ENCODE data around the gene CDHR3. TPM values are rescaled to one million over a fixed set of nuclear protein-coding genes. Genes with fewer than 3 reads are reported as not detected.

CDHR3 gene
- total RNA-seq, 1 experiment from 2014 or later, result 9.2 TPM

DNA sequence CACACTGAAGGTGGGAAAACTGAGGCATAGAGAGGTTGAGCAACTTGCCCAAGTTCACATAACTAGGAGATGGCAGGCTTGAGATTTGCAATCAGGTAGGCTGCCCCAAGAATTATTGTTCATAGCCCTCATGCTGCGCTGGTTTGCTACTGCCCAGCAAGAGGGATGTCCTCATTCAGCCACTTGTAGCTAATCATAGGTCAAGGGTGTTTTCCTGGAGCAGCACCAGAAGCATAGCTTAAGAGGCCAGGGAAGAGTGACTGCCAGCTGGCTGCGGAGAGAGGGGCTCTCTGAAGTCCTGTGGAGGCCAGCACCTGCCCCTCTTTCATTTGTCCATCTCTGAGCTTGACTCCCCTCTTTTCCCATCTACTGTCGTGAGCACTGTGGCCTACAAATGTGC lies 15.0 kb downstream of the CDHR3 start:
- TF ChIP-seq, protein P1, sequence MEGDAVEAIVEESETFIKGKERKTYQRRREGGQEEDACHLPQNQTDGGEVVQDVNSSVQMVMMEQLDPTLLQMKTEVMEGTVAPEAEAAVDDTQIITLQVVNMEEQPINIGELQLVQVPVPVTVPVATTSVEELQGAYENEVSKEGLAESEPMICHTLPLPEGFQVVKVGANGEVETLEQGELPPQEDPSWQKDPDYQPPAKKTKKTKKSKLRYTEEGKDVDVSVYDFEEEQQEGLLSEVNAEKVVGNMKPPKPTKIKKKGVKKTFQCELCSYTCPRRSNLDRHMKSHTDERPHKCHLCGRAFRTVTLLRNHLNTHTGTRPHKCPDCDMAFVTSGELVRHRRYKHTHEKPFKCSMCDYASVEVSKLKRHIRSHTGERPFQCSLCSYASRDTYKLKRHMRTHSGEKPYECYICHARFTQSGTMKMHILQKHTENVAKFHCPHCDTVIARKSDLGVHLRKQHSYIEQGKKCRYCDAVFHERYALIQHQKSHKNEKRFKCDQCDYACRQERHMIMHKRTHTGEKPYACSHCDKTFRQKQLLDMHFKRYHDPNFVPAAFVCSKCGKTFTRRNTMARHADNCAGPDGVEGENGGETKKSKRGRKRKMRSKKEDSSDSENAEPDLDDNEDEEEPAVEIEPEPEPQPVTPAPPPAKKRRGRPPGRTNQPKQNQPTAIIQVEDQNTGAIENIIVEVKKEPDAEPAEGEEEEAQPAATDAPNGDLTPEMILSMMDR (IDR thresholded peaks at IDR 0.05; ENCODE audit: insufficient read depth in 1 of 2, low read depth in 1 of 2, low read length in 1 of 2, severe bottlenecking in 1 of 2, unreplicated experiment in 1 of 2), result no peak
- Histone ChIP-seq H3K4me1 (no peaks in the 10 kb centered on the region), H3K9me3 (no peaks in the 10 kb centered on the region), H3K27me3 (replicated peaks; ENCODE audit: control insufficient read depth, insufficient read depth, low read length) (no peaks in the 10 kb centered on the region), H3K4me3 (ENCODE audit: low read depth, low read length) (no peak overlapping the region), H3K36me3 (ENCODE audit: control insufficient read depth, insufficient read depth, low read length) (no peaks in the 10 kb centered on the region)
- ChIA-PET POLR2A (no interaction called here), CTCF (no interaction called here)
- Mint-ChIP-seq H3K9me3 (ENCODE audit: unreplicated experiment) (no peaks in the 10 kb centered on the region), H3K36me3 (ENCODE audit: insufficient read depth, unreplicated experiment) (no peaks in the 10 kb centered on the region), H3K4me3 (ENCODE audit: unreplicated experiment) (no peak overlapping the region), H3K4me1 (ENCODE audit: low read depth, unreplicated experiment) (peaks cover 13% of the 10 kb centered on the region), H3K27me3 (ENCODE audit: insufficient read depth, unreplicated experiment) (no peaks in the 10 kb centered on the region), H3K27ac (ENCODE audit: unreplicated experiment) (no peak overlapping the region)
- no TSS peak for BruUV-seq (replicated peaks)
- intact Hi-C loops (cut with micrococcal nuclease; ENCODE audit: unreplicated experiment), result loop anchor here (5.0 kb wide), 1 partner anchor 36 kb away; no protein-coding TSS in a partner anchor
- DNase-seq, result no peak

DNA sequence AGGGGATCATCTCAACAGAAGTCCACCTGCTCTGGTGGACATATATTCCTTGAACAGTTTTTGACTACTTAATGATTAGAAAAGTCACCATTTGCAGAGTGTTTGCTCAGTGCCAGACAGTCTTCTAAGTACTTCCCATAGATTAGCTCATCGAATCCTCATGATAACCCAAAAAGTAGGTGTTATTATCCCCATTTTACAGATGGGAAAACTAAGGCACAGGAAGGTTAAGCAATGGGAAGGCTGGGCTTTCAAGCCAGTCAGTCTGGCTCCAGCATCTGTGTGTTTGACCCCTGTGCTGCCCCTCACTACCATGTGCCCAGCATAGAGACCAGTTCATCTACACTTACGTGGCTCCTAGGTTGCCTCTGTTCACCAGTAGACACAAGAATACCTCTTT lies 15.9 kb downstream of the CDHR3 start:
- H3K9me3 Mint-ChIP-seq (ENCODE audit: unreplicated experiment), result no peaks in the 10 kb centered on the region
- peaks cover 13% of the 10 kb centered on the region for H3K4me1 Mint-ChIP-seq (ENCODE audit: low read depth, unreplicated experiment)
- no peaks in the 10 kb centered on the region for H3K36me3 Mint-ChIP-seq (ENCODE audit: insufficient read depth, unreplicated experiment)
- intact Hi-C loops (cut with micrococcal nuclease; ENCODE audit: unreplicated experiment), result loop anchor here (5.0 kb wide), 1 partner anchor 37 kb away; no protein-coding TSS in a partner anchor
- no TSS peak for BruUV-seq (replicated peaks)
- Histone ChIP-seq H3K36me3 (ENCODE audit: control insufficient read depth, insufficient read depth, low read length) (no peaks in the 10 kb centered on the region), H3K27me3 (replicated peaks; ENCODE audit: control insufficient read depth, insufficient read depth, low read length) (no peaks in the 10 kb centered on the region), H3K4me1 (no peaks in the 10 kb centered on the region), H3K9me3 (no peaks in the 10 kb centered on the region), H3K4me3 (ENCODE audit: low read depth, low read length) (no peak overlapping the region)
- H3K4me3 Mint-ChIP-seq (ENCODE audit: unreplicated experiment), result no peak overlapping the region
- no peaks in the 10 kb centered on the region for H3K27me3 Mint-ChIP-seq (ENCODE audit: insufficient read depth, unreplicated experiment)
- TF ChIP-seq, protein P1 (IDR thresholded peaks at IDR 0.05; ENCODE audit: insufficient read depth in 1 of 2, low read depth in 1 of 2, low read length in 1 of 2, severe bottlenecking in 1 of 2, unreplicated experiment in 1 of 2), result no peak
- ChIA-PET CTCF (no interaction called here), POLR2A (interaction anchor here (0.5 kb wide), 1 partner anchor 19 kb away, joined by 4 read pairs; no protein-coding TSS in a partner anchor)
- no peak for DNase-seq
- no peak overlapping the region for H3K27ac Mint-ChIP-seq (ENCODE audit: unreplicated experiment)

DNA sequence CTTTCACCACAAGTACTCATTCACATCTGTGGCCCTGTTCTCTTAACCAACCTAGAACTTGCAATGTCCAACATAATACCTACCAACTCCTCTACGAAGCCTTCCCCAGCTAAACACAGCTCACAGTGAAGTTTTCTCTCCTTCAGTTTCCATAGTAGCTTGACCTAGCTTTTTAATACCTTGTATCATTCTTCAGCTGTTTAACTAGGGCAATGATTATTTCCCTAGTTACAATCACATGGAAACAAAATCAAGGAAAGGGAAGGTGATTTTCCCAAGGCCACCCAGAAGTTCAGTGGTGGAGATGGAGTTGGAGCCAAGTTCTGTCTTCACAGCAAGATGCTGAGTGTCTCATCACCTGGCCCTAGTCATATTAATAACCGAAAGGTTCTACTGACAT lies 16.3 kb downstream of the CDHR3 start:
- no peak overlapping the region for H3K4me3 Mint-ChIP-seq (ENCODE audit: unreplicated experiment)
- no peak for DNase-seq
- no peaks in the 10 kb centered on the region for H3K36me3 ChIP-seq (ENCODE audit: control insufficient read depth, insufficient read depth, low read length)

More for the DNA sequence above, 16.3 kb downstream of the CDHR3 start:
- no peaks in the 10 kb centered on the region for H3K9me3 Mint-ChIP-seq (ENCODE audit: unreplicated experiment)
- no peak overlapping the region for H3K27ac Mint-ChIP-seq (ENCODE audit: unreplicated experiment)
- TF ChIP-seq, protein P1 (IDR thresholded peaks at IDR 0.05; ENCODE audit: insufficient read depth in 1 of 2, low read depth in 1 of 2, low read length in 1 of 2, severe bottlenecking in 1 of 2, unreplicated experiment in 1 of 2), result no peak
- ChIA-PET POLR2A (interaction anchor here (0.5 kb wide), 1 partner anchor 19 kb away, joined by 4 read pairs; no protein-coding TSS in a partner anchor), CTCF (no interaction called here)
- intact Hi-C loops (cut with micrococcal nuclease; ENCODE audit: unreplicated experiment), result loop anchor here (5.0 kb wide), 1 partner anchor 37 kb away; no protein-coding TSS in a partner anchor
- no peaks in the 10 kb centered on the region for H3K36me3 Mint-ChIP-seq (ENCODE audit: insufficient read depth, unreplicated experiment)
- H3K27me3 Mint-ChIP-seq (ENCODE audit: insufficient read depth, unreplicated experiment), result no peaks in the 10 kb centered on the region
- peaks cover 13% of the 10 kb centered on the region for H3K4me1 Mint-ChIP-seq (ENCODE audit: low read depth, unreplicated experiment)
- no TSS peak for BruUV-seq (replicated peaks)
- no peaks in the 10 kb centered on the region for H3K27me3 ChIP-seq (replicated peaks; ENCODE audit: control insufficient read depth, insufficient read depth, low read length)
- no peaks in the 10 kb centered on the region for H3K4me1 ChIP-seq
- no peaks in the 10 kb centered on the region for H3K9me3 ChIP-seq
- no peak overlapping the region for H3K4me3 ChIP-seq (ENCODE audit: low read depth, low read length)
